Neural cell (in vitro differentiated cells): ENCODE measurements around the gene WDR4. TPM values are rescaled to one million over a fixed set of nuclear protein-coding genes. Genes with fewer than 3 reads are reported as not detected.

Experiments
- H2AFZ ChIP-seq: fragments of 200-600, 300-800 bp; sonication (generic), shearing (Covaris generic); 2 replicates; pipeline ENCODE4 v1.6.0; 2014; ENCODE audit warnings: low read depth, mild to moderate bottlenecking, antibody characterized with exemption, low read length, moderate library complexity
- H3F3A ChIP-seq: fragments of 200-600 bp; shearing (Covaris generic); 2 replicates; pipeline ENCODE4 v1.6.1; 2016; ENCODE audit warnings: mild to moderate bottlenecking, moderate library complexity, mixed read lengths, antibody characterized with exemption, low read length; ENCODE audit not compliant: insufficient read depth, poor library complexity, severe bottlenecking
- H3K27ac ChIP-seq: fragments of 200-600, 300-800 bp; sonication (generic), shearing (Covaris generic); 2 replicates; pipeline ENCODE4 v1.5.1; 2014; ENCODE audit warnings: mild to moderate bottlenecking, low read length, moderate library complexity
- H3K27me3 ChIP-seq: fragments of 300-800, 200-600 bp; sonication (generic), shearing (Covaris generic); 2 replicates; pipeline ENCODE4 v1.6.0; 2014; ENCODE audit warnings: mild to moderate bottlenecking, low read depth, low read length, moderate library complexity; ENCODE audit not compliant: insufficient read depth
- H3K36me3 ChIP-seq: fragments of 300-800, 200-600 bp; sonication (generic), shearing (Covaris generic); 2 replicates; pipeline ENCODE4 v1.5.1; 2014; ENCODE audit warnings: mild to moderate bottlenecking, antibody characterized with exemption, low read length, moderate library complexity; ENCODE audit not compliant: insufficient read depth
- H3K4me2 ChIP-seq: fragments of 300-800, 200-600 bp; sonication (generic), shearing (Covaris generic); 2 replicates; pipeline ENCODE4 v1.6.0; 2014; ENCODE audit warnings: mild to moderate bottlenecking, low read length
- H3K4me3 ChIP-seq: fragments of 300-800, 200-600 bp; sonication (generic), shearing (Covaris generic); 2 replicates; pipeline ENCODE4 v1.5.1; 2014; ENCODE audit warnings: mild to moderate bottlenecking, low read length, moderate library complexity
- H3K79me2 ChIP-seq: fragments of 200-600 bp; shearing (Covaris generic); replicated peaks from 2 replicates; pipeline ENCODE4 v1.6.0; 2014; ENCODE audit warnings: mild to moderate bottlenecking, low read length, moderate library complexity; ENCODE audit not compliant: insufficient read depth
- H3K9ac ChIP-seq: fragments of 300-800, 200-600 bp; sonication (generic), shearing (Covaris generic); 2 replicates; pipeline ENCODE4 v1.6.1; 2016; ENCODE audit warnings: mild to moderate bottlenecking, low read length, mixed read lengths
- H3K9me2 ChIP-seq: fragments of 200-600 bp; shearing (Covaris generic); 2 replicates; pipeline ENCODE4 v1.6.1; 2016; ENCODE audit warnings: mild to moderate bottlenecking, low read length, mixed read lengths; ENCODE audit not compliant: insufficient read depth
- H3K9me3 ChIP-seq: fragments of 200-600, 300-800 bp; sonication (generic), shearing (Covaris generic); 2 replicates; pipeline ENCODE4 v1.6.1; 2016; ENCODE audit warnings: mild to moderate bottlenecking, mixed run types, low read length, moderate library complexity, mixed read lengths
- H4K20me1 ChIP-seq: fragments of 200-600 bp; shearing (Covaris generic); 2 replicates; pipeline ENCODE4 v1.6.1; 2016; ENCODE audit warnings: mild to moderate bottlenecking, mixed run types; ENCODE audit not compliant: insufficient read depth
- EP300 ChIP-seq: fragments of 450-650 bp; conservative IDR thresholded peaks from 2 replicates; pipeline ENCODE4 v1.6.1; 2014; ENCODE audit warnings: antibody characterized with exemption, mild to moderate bottlenecking, moderate library complexity; ENCODE audit not compliant: poor library complexity, severe bottlenecking
- EZH2 ChIP-seq: fragments of 200-600, 300-800 bp; shearing (Covaris generic), sonication (generic); IDR thresholded peaks from 2 replicates; pipeline ENCODE4 v1.6.1; 2014; ENCODE audit warnings: antibody characterized with exemption, low read length, borderline replicate concordance, mild to moderate bottlenecking; ENCODE audit not compliant: insufficient read depth, poor library complexity, severe bottlenecking
- MXI1 ChIP-seq: fragments of 450-650 bp; conservative IDR thresholded peaks from 2 replicates; pipeline ENCODE4 v1.6.1; 2014; ENCODE audit warnings: antibody characterized with exemption, mild to moderate bottlenecking; ENCODE audit not compliant: poor library complexity, severe bottlenecking
- POLR2AphosphoS5 ChIP-seq: IDR thresholded peaks from 2 replicates; pipeline ENCODE4 v1.6.1; 2012
- RAD21 ChIP-seq: fragments of 450-650 bp; conservative IDR thresholded peaks from 2 replicates; pipeline ENCODE4 v1.6.1; 2014; ENCODE audit warnings: antibody characterized with exemption, mild to moderate bottlenecking, moderate library complexity
- SMC3 ChIP-seq: fragments of 450-650 bp; conservative IDR thresholded peaks from 2 replicates; pipeline ENCODE4 v1.6.1; 2014; ENCODE audit warnings: antibody characterized with exemption, mild to moderate bottlenecking, moderate library complexity; ENCODE audit not compliant: poor library complexity
- TAF1 ChIP-seq: IDR thresholded peaks from 2 replicates; pipeline ENCODE4 v1.6.1; 2012; ENCODE audit warnings: low read depth
- polyA plus RNA-seq: library from polyadenylated mRNA; depleted of rRNA; stranded (reverse); fragments of >200 nt; gene quantifications from 2 replicates; pipeline ENCODE4 v1.2.3, GENCODE V29; 2014
- TF ChIP-seq, protein P1 (sequence below): IDR thresholded peaks from 2 replicates; pipeline ENCODE4 v1.6.1; 2012; ENCODE audit warnings: borderline replicate concordance
- TF ChIP-seq, protein P2 (sequence below): fragments of 450-650 bp; IDR thresholded peaks from 2 replicates; pipeline ENCODE4 v1.5.1; 2014; ENCODE audit warnings: antibody characterized with exemption, mild to moderate bottlenecking, moderate library complexity; ENCODE audit not compliant: poor library complexity, severe bottlenecking

The WDR4 gene
- polyA plus RNA-seq, 1 donor from 2014 or later, result 9.2 TPM

DNA sequence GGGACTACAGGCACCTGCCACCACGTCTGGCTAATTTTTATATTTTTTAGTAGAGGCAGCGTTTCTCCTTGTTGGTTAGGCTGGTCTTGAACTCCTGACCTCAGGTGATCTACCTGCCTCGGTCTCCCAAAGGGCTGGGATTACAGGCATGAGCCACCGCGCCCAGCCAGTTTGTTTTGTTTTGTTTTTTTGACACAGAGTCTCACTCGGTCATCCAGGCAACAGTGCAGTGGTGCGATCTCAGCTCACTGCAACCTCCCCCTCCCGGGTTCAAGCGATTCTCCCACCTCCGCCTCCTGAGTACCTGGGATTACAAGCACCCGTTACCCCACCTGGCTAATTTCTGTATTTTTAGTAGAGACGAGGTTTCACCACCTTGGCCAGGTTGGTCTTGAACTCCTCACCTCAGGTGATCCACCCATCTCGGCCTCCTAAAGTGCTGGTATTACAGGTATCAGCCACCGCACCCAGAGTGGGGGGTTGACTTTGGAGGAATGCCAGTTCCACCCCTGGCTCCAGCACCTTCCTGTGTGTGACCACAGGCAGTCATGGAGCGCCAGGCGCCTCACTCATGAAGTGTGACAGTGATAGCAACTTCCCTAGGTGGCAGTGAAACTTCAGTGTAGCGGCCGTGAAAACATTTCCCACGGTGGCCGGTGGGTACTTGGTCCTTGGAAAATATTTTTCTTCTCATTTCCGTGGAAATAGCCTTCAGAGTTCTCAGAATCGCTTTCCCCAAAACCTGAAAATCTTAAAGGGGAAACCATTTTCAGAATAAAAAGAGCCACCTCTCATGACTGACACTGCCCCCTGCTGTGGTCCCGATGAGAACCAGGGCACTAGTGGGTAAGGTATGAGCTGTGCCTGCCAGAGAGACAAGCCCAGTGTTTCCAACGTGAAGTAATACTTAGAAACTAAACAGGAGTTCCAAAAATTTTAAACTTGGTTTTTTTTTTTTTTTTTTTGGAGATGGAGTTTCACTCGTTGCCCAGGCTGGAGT lies 48.6 kb downstream of the WDR4 start:
- Histone ChIP-seq H4K20me1 (no peaks in the 10 kb centered on the region), H3K4me3 (no peak overlapping the region), H3K9me3 (no peaks in the 10 kb centered on the region), H3K36me3 (no peaks in the 10 kb centered on the region), H3K4me2 (no peak overlapping the region), H3K27me3 (no peaks in the 10 kb centered on the region), H3K79me2 (no peaks in the 10 kb centered on the region), H2AFZ (no peak overlapping the region), H3K27ac (no peak overlapping the region), H3K9ac (no peak overlapping the region), H3F3A (no peaks in the 10 kb centered on the region), H3K9me2 (no peaks in the 10 kb centered on the region)
- no peak for TF ChIP-seq EZH2
- no peak for TF ChIP-seq POLR2AphosphoS5

DNA sequence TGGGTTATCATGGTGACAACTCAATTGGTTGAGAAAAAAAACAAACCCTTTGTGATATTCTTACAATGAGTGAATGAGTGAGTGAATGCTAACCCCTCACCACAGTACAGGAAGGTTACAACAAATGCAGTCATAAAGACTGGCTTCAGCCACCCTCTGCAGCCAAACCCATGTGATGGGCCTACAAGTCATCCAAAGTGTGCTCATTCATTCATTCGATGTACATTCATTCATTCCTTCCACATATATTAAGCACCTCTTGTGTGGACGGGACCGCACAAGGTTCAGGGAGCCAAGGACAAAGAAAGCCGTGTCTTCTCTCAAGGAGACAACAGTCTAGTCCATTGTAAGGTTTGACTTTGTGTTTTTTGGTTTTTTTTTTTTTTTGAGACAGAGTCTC lies 49.4 kb downstream of the WDR4 start:
- TF ChIP-seq POLR2AphosphoS5 (no peak), TAF1 (no peak), MXI1 (no peak), EP300 (no peak), SMC3 (no peak), RAD21 (no peak), EZH2 (no peak)
- TF ChIP-seq, protein P1, sequence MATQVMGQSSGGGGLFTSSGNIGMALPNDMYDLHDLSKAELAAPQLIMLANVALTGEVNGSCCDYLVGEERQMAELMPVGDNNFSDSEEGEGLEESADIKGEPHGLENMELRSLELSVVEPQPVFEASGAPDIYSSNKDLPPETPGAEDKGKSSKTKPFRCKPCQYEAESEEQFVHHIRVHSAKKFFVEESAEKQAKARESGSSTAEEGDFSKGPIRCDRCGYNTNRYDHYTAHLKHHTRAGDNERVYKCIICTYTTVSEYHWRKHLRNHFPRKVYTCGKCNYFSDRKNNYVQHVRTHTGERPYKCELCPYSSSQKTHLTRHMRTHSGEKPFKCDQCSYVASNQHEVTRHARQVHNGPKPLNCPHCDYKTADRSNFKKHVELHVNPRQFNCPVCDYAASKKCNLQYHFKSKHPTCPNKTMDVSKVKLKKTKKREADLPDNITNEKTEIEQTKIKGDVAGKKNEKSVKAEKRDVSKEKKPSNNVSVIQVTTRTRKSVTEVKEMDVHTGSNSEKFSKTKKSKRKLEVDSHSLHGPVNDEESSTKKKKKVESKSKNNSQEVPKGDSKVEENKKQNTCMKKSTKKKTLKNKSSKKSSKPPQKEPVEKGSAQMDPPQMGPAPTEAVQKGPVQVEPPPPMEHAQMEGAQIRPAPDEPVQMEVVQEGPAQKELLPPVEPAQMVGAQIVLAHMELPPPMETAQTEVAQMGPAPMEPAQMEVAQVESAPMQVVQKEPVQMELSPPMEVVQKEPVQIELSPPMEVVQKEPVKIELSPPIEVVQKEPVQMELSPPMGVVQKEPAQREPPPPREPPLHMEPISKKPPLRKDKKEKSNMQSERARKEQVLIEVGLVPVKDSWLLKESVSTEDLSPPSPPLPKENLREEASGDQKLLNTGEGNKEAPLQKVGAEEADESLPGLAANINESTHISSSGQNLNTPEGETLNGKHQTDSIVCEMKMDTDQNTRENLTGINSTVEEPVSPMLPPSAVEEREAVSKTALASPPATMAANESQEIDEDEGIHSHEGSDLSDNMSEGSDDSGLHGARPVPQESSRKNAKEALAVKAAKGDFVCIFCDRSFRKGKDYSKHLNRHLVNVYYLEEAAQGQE, result no peak
- TF ChIP-seq, protein P2, sequence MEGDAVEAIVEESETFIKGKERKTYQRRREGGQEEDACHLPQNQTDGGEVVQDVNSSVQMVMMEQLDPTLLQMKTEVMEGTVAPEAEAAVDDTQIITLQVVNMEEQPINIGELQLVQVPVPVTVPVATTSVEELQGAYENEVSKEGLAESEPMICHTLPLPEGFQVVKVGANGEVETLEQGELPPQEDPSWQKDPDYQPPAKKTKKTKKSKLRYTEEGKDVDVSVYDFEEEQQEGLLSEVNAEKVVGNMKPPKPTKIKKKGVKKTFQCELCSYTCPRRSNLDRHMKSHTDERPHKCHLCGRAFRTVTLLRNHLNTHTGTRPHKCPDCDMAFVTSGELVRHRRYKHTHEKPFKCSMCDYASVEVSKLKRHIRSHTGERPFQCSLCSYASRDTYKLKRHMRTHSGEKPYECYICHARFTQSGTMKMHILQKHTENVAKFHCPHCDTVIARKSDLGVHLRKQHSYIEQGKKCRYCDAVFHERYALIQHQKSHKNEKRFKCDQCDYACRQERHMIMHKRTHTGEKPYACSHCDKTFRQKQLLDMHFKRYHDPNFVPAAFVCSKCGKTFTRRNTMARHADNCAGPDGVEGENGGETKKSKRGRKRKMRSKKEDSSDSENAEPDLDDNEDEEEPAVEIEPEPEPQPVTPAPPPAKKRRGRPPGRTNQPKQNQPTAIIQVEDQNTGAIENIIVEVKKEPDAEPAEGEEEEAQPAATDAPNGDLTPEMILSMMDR, result no peak
- H3K27me3 ChIP-seq, result no peaks in the 10 kb centered on the region

More for the DNA sequence above, 49.4 kb downstream of the WDR4 start:
- H3F3A ChIP-seq, result no peaks in the 10 kb centered on the region
- H3K4me2 ChIP-seq, result no peak overlapping the region
- H2AFZ ChIP-seq, result no peak overlapping the region
- H3K9ac ChIP-seq, result no peak overlapping the region
- H3K9me3 ChIP-seq, result no peaks in the 10 kb centered on the region
- no peak overlapping the region for H3K4me3 ChIP-seq
- no peaks in the 10 kb centered on the region for H3K79me2 ChIP-seq
- H4K20me1 ChIP-seq, result no peaks in the 10 kb centered on the region
- no peak overlapping the region for H3K27ac ChIP-seq
- H3K36me3 ChIP-seq, result no peaks in the 10 kb centered on the region
- H3K9me2 ChIP-seq, result no peaks in the 10 kb centered on the region
